ENCODE results near the gene PRKCB. TPM values are rescaled to one million over a fixed set of nuclear protein-coding genes. Genes with fewer than 3 reads are reported as not detected.

Gene PRKCB
- polyA plus RNA-seq, 1 experiment = not detected

GRCh38 chr16:23920899-23921298, 85.1 kb downstream of the PRKCB start:
- no peak for TF ChIP-seq CTCF (IDR thresholded peaks at IDR 0.05; ENCODE audit: insufficient read depth, low read depth, low read length)
- no peaks in the 10 kb centered on the region for H3K27me3 ChIP-seq (ENCODE audit: control insufficient read depth, insufficient read depth, low read length)
- DNase-seq (ENCODE audit: low read depth) = no peak
- CTCF ChIA-PET = interaction anchor here (0.9 kb wide), 1 partner anchor 10 kb away, joined by 3 read pairs; no protein-coding TSS in a partner anchor
- no peaks in the 10 kb centered on the region for H3K36me3 ChIP-seq (ENCODE audit: control insufficient read depth, insufficient read depth, low read length)
- POLR2A ChIA-PET = no interaction called here
- H3K4me3 ChIP-seq (ENCODE audit: low read depth, low read length) = no peak overlapping the region

GRCh38 chr16:23922406-23922805, 86.6 kb downstream of the PRKCB start:
- DNase-seq (ENCODE audit: low read depth) = no peak
- no peak for TF ChIP-seq CTCF (IDR thresholded peaks at IDR 0.05; ENCODE audit: insufficient read depth, low read depth, low read length)
- H3K36me3 ChIP-seq (ENCODE audit: control insufficient read depth, insufficient read depth, low read length) = no peaks in the 10 kb centered on the region
- no peak overlapping the region for H3K4me3 ChIP-seq (ENCODE audit: low read depth, low read length)
- CTCF ChIA-PET = interaction anchor here (1.2 kb wide), 1 partner anchor 10 kb away, joined by 4 read pairs; no protein-coding TSS in a partner anchor
- no peaks in the 10 kb centered on the region for H3K27me3 ChIP-seq (ENCODE audit: control insufficient read depth, insufficient read depth, low read length)
- POLR2A ChIA-PET = no interaction called here

GRCh38 chr16:23924128-23924527, 88.3 kb downstream of the PRKCB start:
- CTCF ChIA-PET = interaction anchor here (0.7 kb wide), 1 partner anchor 23 kb away, joined by 3 read pairs; no protein-coding TSS in a partner anchor
- no peak for TF ChIP-seq CTCF (IDR thresholded peaks at IDR 0.05; ENCODE audit: insufficient read depth, low read depth, low read length)
- POLR2A ChIA-PET = no interaction called here
- no peaks in the 10 kb centered on the region for H3K27me3 ChIP-seq (ENCODE audit: control insufficient read depth, insufficient read depth, low read length)
- DNase-seq (ENCODE audit: low read depth) = no peak
- no peak overlapping the region for H3K4me3 ChIP-seq (ENCODE audit: low read depth, low read length)
- no peaks in the 10 kb centered on the region for H3K36me3 ChIP-seq (ENCODE audit: control insufficient read depth, insufficient read depth, low read length)

- no peaks in the 10 kb centered on the region for H3K27me3 ChIP-seq (ENCODE audit: control insufficient read depth, insufficient read depth, low read length)
- no peaks in the 10 kb centered on the region for H3K36me3 ChIP-seq (ENCODE audit: control insufficient read depth, insufficient read depth, low read length)
- DNase-seq (ENCODE audit: low read depth) = no peak
- no peak for TF ChIP-seq CTCF (IDR thresholded peaks at IDR 0.05; ENCODE audit: insufficient read depth, low read depth, low read length)
- H3K4me3 ChIP-seq (ENCODE audit: low read depth, low read length) = no peak overlapping the region
- CTCF ChIA-PET = no interaction called here
- POLR2A ChIA-PET = no interaction called here
Measured at GRCh38 chr16:23927796-23928195, 92.0 kb downstream of the PRKCB start.

- TF ChIP-seq CTCF (IDR thresholded peaks at IDR 0.05; ENCODE audit: insufficient read depth, low read depth, low read length) = no peak
- ChIA-PET POLR2A (no interaction called here), CTCF (no interaction called here)
- Histone ChIP-seq H3K4me3 (ENCODE audit: low read depth, low read length) (no peak overlapping the region), H3K27me3 (ENCODE audit: control insufficient read depth, insufficient read depth, low read length) (no peaks in the 10 kb centered on the region), H3K36me3 (ENCODE audit: control insufficient read depth, insufficient read depth, low read length) (no peaks in the 10 kb centered on the region)
- no peak for DNase-seq (ENCODE audit: low read depth)
Measured at GRCh38 chr16:23929237-23929636, 93.5 kb downstream of the PRKCB start.

Data from BJ (cell line).